Measurements from ENCODE around the gene FBLL1. TPM values are rescaled to one million over a fixed set of nuclear protein-coding genes. Genes with fewer than 3 reads are reported as not detected.

Gene FBLL1
- total and polyA plus RNA-seq, 2 of the 4 experiments (the other 2 are of a cell fraction) = 0.18 to 0.29 TPM

GRCh38 chr5:168486136-168486879 lies 42.8 kb upstream of the FBLL1 start, which contains the start of gene RARS1 (continued):
- TF ChIP-seq ELK1 (IDR thresholded peaks at IDR 0.05; ENCODE audit: borderline replicate concordance, low read depth, low read length) = no peak

GRCh38 chr5:168489059-168489458 lies 40.0 kb upstream of the FBLL1 start:
- Histone ChIP-seq H2BK20ac (ENCODE audit: low read depth, low read length) (no peak overlapping the region), H3K9me1 (ENCODE audit: insufficient read depth, low read length) (no peaks in the 10 kb centered on the region), H3K27ac (ENCODE audit: insufficient read depth, low read length) (no peak overlapping the region), H2AFZ (replicated peaks; ENCODE audit: low read length, poor library complexity) (no peak overlapping the region), H3K36me3 (ENCODE audit: control insufficient read depth, insufficient read depth, low read length) (peaks cover 34% of the 10 kb centered on the region), H4K8ac (ENCODE audit: low read depth in 2 of 2, low read length in 2 of 2) (no peak overlapping the region), H2BK15ac (ENCODE audit: low read depth, low read length) (no peak overlapping the region), H3K18ac (ENCODE audit: low read depth, low read length) (no peak overlapping the region), H3K79me1 (ENCODE audit: low read depth in 1 of 2, low read length in 2 of 2) (peaks cover 21 to 22% of the 10 kb centered on the region in 2 experiments), H3K27me3 (ENCODE audit: control insufficient read depth, insufficient read depth, low read length) (no peaks in the 10 kb centered on the region), H4K91ac (ENCODE audit: insufficient read depth, low read depth, low read length) (no peak overlapping the region), H2BK120ac (ENCODE audit: low read depth, low read length) (no peak overlapping the region), H3K14ac (replicated peaks; ENCODE audit: low read depth, low read length) (no peak overlapping the region), H4K5ac (ENCODE audit: low read depth, low read length) (no peak overlapping the region), H2BK5ac (ENCODE audit: low read depth, low read length, poor library complexity, severe bottlenecking) (no peak overlapping the region), H3K9me3 (ENCODE audit: control insufficient read depth, insufficient read depth, low read length) (no peaks in the 10 kb centered on the region), H3K4me1 (ENCODE audit: control insufficient read depth, insufficient read depth, low read length) (no peaks in the 10 kb centered on the region), H3K4me2 (ENCODE audit: low read depth, low read length) (no peak overlapping the region), H2AK5ac (ENCODE audit: low read depth, low read length) (no peak overlapping the region), H3K4ac (ENCODE audit: low read depth, low read length) (no peak overlapping the region), H3K4me3 (ENCODE audit: insufficient read depth, low read depth, low read length) (no peak overlapping the region), H3K9ac (ENCODE audit: low read depth, low read length) (no peak overlapping the region), H2AK9ac (replicated peaks; ENCODE audit: low read depth, low read length, poor library complexity) (no peak overlapping the region), H4K20me1 (ENCODE audit: insufficient read depth, low read length) (peaks cover 18% of the 10 kb centered on the region), H3K56ac (ENCODE audit: extremely low read depth, insufficient read depth, low read length) (no peak overlapping the region), H3K23ac (ENCODE audit: low read depth, low read length) (no peak overlapping the region)
- BruUV-seq (replicated peaks) = no TSS peak
- intact Hi-C loops (cut with micrococcal nuclease) (no loop called here), in situ Hi-C loops (cut with MboI; ENCODE audit: low sequenced_read_pairs) (loop anchor here (5.0 kb wide), 1 partner anchor 217 kb away; no protein-coding TSS in a partner anchor), dilution Hi-C loops (cut with HindIII; ENCODE audit: low sequenced_read_pairs, unreplicated experiment) (no loop called here)
- no peak for DNase-seq
- CTCF ChIA-PET = no interaction called here
- POLR2A ChIA-PET (ENCODE audit: unreplicated experiment) = no interaction called here
- ATAC-seq (ENCODE audit: low read depth) = no peak
- whole genome bisulfite sequencing, 2 experiments (ENCODE audit: extremely low coverage in 2 of 2, insufficient read length in 1 of 2) = no CpG with 5 or more reads among the region's 3 CpGs
- TF ChIP-seq CTCF (conservative IDR thresholded peaks at IDR 0.05; ENCODE audit: low read depth, low read length) (no peak), POLR2A (IDR thresholded peaks at IDR 0.05; ENCODE audit: low read depth, low read length) (no peak), RCOR1 (IDR thresholded peaks at IDR 0.05; ENCODE audit: insufficient replicate concordance, low read length) (no peak), CHD1 (IDR thresholded peaks at IDR 0.05; ENCODE audit: low read depth, low read length) (no peak), RAD21 (IDR thresholded peaks at IDR 0.05; ENCODE audit: low read length) (no peak), MAFK (IDR thresholded peaks at IDR 0.05; ENCODE audit: low read depth, low read length) (no peak), SMC3 (IDR thresholded peaks at IDR 0.05; ENCODE audit: low read depth, low read length) (no peak), ELK1 (IDR thresholded peaks at IDR 0.05; ENCODE audit: borderline replicate concordance, low read depth, low read length) (no peak), FOS (IDR thresholded peaks at IDR 0.05; ENCODE audit: low read depth, low read length) (no peak), USF2 (IDR thresholded peaks at IDR 0.05; ENCODE audit: low read depth, low read length) (no peak), MAZ (IDR thresholded peaks at IDR 0.05; ENCODE audit: borderline replicate concordance, low read depth, low read length) (no peak)
